ENCODE results near the gene PSME4.

DNA sequence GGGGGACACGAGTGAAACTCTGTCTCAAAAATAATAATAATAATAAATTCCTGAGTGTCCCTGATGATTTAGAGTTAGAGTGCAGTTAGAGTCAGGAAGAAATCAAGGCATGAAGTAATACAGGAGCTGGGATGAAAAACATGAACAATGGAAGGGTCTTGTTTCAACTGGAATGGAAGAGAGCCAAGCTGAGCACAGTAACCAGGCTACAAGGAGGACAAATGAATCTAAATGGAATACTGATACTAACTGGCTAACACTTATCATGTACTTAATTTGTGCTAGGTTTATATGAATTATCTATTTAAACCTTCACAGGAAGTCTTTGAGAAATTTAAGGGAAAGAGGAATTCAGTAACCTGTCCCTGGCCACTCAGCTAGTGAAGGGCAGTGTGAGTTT, 38.8 kb upstream of the PSME4 start:
- TF ChIP-seq, protein P1, sequence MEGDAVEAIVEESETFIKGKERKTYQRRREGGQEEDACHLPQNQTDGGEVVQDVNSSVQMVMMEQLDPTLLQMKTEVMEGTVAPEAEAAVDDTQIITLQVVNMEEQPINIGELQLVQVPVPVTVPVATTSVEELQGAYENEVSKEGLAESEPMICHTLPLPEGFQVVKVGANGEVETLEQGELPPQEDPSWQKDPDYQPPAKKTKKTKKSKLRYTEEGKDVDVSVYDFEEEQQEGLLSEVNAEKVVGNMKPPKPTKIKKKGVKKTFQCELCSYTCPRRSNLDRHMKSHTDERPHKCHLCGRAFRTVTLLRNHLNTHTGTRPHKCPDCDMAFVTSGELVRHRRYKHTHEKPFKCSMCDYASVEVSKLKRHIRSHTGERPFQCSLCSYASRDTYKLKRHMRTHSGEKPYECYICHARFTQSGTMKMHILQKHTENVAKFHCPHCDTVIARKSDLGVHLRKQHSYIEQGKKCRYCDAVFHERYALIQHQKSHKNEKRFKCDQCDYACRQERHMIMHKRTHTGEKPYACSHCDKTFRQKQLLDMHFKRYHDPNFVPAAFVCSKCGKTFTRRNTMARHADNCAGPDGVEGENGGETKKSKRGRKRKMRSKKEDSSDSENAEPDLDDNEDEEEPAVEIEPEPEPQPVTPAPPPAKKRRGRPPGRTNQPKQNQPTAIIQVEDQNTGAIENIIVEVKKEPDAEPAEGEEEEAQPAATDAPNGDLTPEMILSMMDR (IDR thresholded peaks at IDR 0.05; ENCODE audit: borderline replicate concordance, extremely low read depth, low read length, poor library complexity, severe bottlenecking) = no peak
- no peak for TF ChIP-seq EZH2 (IDR thresholded peaks at IDR 0.05; ENCODE audit: borderline replicate concordance, low read depth, low read length, severe bottlenecking)

All from DND-41 (cell line).